Ovary (tissue), 3 donors: Measurements from ENCODE around the gene FRG2B.
"Not testable (repeated sequence)": the region's sequence is repeated elsewhere in the genome, so short reads cannot be mapped to it uniquely, and the experiment has no call there.

Source experiments
- CTCF ChIP-seq, 3 donors: fragments of 450-650 bp in 2 of 3; fragments of 200-600 bp in 1 of 3; IDR thresholded peaks; one replicate each; pipeline versions ENCODE4 v1.5.1 to v1.8.0; 2016 to 2022; ENCODE audit warnings: antibody characterized with exemption in 3 of 3, mild to moderate bottlenecking in 1 of 3
- POLR2A ChIP-seq: fragments of 450-650 bp; IDR thresholded peaks from one replicate; pipeline ENCODE4 v1.6.1; 2017; ENCODE audit warnings: antibody characterized with exemption, mild to moderate bottlenecking, moderate library complexity
- donor health status: DM: no; HTN: no; CAD: no.

DNA sequence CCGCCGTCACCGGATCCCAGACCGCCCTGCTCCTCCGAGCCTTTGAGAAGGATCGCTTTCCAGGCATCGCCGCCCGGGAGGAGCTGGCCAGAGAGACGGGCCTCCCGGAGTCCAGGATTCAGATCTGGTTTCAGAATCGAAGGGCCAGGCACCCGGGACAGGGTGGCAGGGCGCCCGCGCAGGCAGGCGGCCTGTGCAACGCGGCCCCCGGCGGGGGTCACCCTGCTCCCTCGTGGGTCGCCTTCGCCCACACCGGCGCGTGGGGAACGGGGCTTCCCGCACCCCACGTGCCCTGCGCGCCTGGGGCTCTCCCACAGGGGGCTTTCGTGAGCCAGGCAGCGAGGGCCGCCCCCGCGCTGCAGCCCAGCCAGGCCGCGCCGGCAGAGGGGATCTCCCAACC is 40.9 kb upstream of the FRG2B start:
- TF ChIP-seq POLR2A; CTCF (IDR thresholded peaks at IDR 0.05): not testable (repeated sequence)
